Mesendoderm (in vitro differentiated cells): ENCODE results near the gene ST6GALNAC4.

Source experiments
- DNase-seq: peaks from one replicate; pipeline ENCODE4 v3.0.0; 2013
- H2AK5ac ChIP-seq: 2 replicates; pipeline ENCODE4 v1.6.1; 2013; ENCODE audit warnings: low read length, inconsistent platforms
- H2BK120ac ChIP-seq: 2 replicates; pipeline ENCODE4 v1.6.1; 2013; ENCODE audit warnings: low read depth, mild to moderate bottlenecking, low read length, moderate library complexity, mixed read lengths
- H2BK15ac ChIP-seq: replicated peaks from 2 replicates; pipeline ENCODE4 v1.6.1; 2013; ENCODE audit warnings: low read depth, mild to moderate bottlenecking, moderate library complexity
- H2BK5ac ChIP-seq: 2 replicates; pipeline ENCODE4 v1.6.1; 2013; ENCODE audit warnings: low read length, inconsistent platforms
- H3K18ac ChIP-seq: 2 replicates; pipeline ENCODE4 v1.6.1; 2013; ENCODE audit warnings: mild to moderate bottlenecking, low read length, mixed read lengths
- H3K23ac ChIP-seq: one replicate; pipeline ENCODE4 v1.6.1; 2013; ENCODE audit warnings: low read length
- H3K27ac ChIP-seq: 2 replicates; pipeline ENCODE4 v1.5.1; 2013; ENCODE audit warnings: low read depth, mild to moderate bottlenecking, inconsistent platforms, low read length, moderate library complexity
- H3K27me3 ChIP-seq: 2 replicates; pipeline ENCODE4 v1.6.1; 2013; ENCODE audit warnings: low read length, control low read depth, mild to moderate bottlenecking, inconsistent platforms; ENCODE audit not compliant: insufficient read depth, poor library complexity
- H3K36me3 ChIP-seq: 2 replicates; pipeline ENCODE4 v1.6.1; 2013; ENCODE audit warnings: low read length, inconsistent platforms; ENCODE audit not compliant: control insufficient read depth, insufficient read depth
- H3K4ac ChIP-seq: one replicate; pipeline ENCODE4 v1.6.1; 2013; ENCODE audit warnings: low read depth, mild to moderate bottlenecking, low read length, moderate library complexity
- H3K4me1 ChIP-seq: 2 replicates; pipeline ENCODE4 v1.6.1; 2013; ENCODE audit warnings: low read depth, low read length, inconsistent platforms; ENCODE audit not compliant: control insufficient read depth
- H3K4me2 ChIP-seq: 2 replicates; pipeline ENCODE4 v1.6.1; 2013; ENCODE audit warnings: low read length
- H3K4me3 ChIP-seq: 2 replicates; pipeline ENCODE4 v1.5.1; 2013; ENCODE audit warnings: mild to moderate bottlenecking, low read length
- H3K56ac ChIP-seq: one replicate; pipeline ENCODE4 v1.6.1; 2013; ENCODE audit warnings: low read length
- H3K79me1 ChIP-seq: 2 replicates; pipeline ENCODE4 v1.6.1; 2013; ENCODE audit warnings: low read length, inconsistent platforms
- H3K79me2 ChIP-seq: 2 replicates; pipeline ENCODE4 v1.6.1; 2013; ENCODE audit warnings: mild to moderate bottlenecking, low read length; ENCODE audit not compliant: control insufficient read depth, insufficient read depth
- H3K9ac ChIP-seq: 2 replicates; pipeline ENCODE4 v1.6.1; 2013; ENCODE audit warnings: low read length, inconsistent platforms
- H4K5ac ChIP-seq: one replicate; pipeline ENCODE4 v1.6.1; 2013; ENCODE audit warnings: low read length
- H4K8ac ChIP-seq: one replicate; pipeline ENCODE4 v1.6.1; 2013; ENCODE audit warnings: low read depth, mild to moderate bottlenecking, control low read depth, low read length, moderate library complexity
- WGBS: extraction: QIAGEN DNeasy Blood & Tissue Kit; methylation state at CpG from one replicate; pipeline ENCODE4 v1.1.7; 2013; ENCODE audit warnings: low lambda C conversion rate, missing lambda C conversion rate; ENCODE audit not compliant: insufficient coverage; ENCODE audit errors: extremely low coverage; 5-methylcytosine and 5-hydroxymethylcytosine counted together

Gene ST6GALNAC4

DNA sequence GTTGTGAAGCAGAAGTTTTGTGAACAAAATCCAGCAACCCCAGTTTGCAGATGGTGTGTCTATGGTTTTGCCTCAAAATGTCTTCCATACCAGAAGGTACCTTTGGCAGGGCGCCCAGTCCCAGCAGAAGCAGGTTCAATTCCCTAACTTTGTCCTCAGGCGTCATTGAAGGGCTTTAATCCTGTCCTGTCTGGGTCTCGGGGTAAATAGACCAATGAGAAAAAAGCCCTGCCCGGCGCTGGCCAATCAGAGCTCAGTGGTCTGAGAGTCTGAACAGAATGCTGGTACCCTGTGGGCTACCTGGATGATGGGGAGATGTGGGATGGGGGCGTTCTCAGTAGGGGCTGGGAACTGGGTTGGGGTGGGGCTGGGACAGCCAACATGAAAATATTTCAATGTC, 6.2 kb upstream of the ST6GALNAC4 start:
- Histone ChIP-seq H3K4ac (no peak overlapping the region), H3K79me1 (no peaks in the 10 kb centered on the region), H3K27me3 (no peaks in the 10 kb centered on the region), H3K4me2 (no peak overlapping the region), H3K27ac (no peak overlapping the region), H2BK15ac (no peak overlapping the region), H4K8ac (no peak overlapping the region), H2AK5ac (no peak overlapping the region), H3K36me3 (no peaks in the 10 kb centered on the region), H3K4me1 (no peaks in the 10 kb centered on the region), H3K56ac (no peak overlapping the region), H3K23ac (no peak overlapping the region), H2BK5ac (no peak overlapping the region), H4K5ac (no peak overlapping the region), H3K9ac (no peak overlapping the region), H3K79me2 (no peaks in the 10 kb centered on the region), H3K4me3 (no peak overlapping the region), H3K18ac (no peak overlapping the region), H2BK120ac (no peak overlapping the region)
- WGBS, result no CpG with 5 or more reads among the region's 6 CpGs
- DNase-seq, result no peak

DNA sequence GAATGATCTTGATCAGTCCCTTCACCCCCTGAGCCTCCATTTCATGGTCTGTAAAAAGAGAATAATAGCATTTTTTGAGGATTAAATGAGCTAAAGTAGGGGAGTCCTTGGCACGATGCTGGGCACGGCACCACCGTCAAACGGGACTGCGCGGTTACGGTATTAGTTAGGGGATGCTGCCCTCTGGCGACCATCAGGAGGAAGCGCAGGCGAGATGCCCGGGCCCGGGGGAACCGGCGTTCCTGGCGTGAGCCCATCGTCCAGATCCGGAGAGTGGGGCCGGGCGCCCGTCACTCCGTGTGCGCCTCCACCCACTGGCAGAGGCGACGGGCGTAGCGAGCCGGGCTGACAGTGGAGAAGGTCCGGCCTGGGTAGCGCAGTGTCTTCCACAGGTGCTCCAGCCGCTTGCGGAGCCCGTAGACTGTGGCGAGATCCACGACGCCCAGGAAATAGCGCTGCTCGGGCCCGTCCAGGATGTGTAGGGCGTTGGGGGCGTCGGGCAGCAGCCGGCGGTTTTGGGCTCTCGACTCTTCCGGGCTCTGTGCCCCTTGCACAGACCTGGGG, 4.8 kb upstream of the ST6GALNAC4 start:
- H3K4ac ChIP-seq, result no peak overlapping the region
- no peaks in the 10 kb centered on the region for H3K79me2 ChIP-seq
- no peak overlapping the region for H3K18ac ChIP-seq
- H3K56ac ChIP-seq, result peak overlapping the region; percentile 25
- no peak overlapping the region for H3K23ac ChIP-seq
- H4K8ac ChIP-seq, result no peak overlapping the region
- H3K4me2 ChIP-seq, result no peak overlapping the region
- no peak overlapping the region for H2BK5ac ChIP-seq
- DNase-seq, result peak; percentile 32
- H2BK15ac ChIP-seq, result no peak overlapping the region
- no peak overlapping the region for H3K4me3 ChIP-seq
- H2BK120ac ChIP-seq, result no peak overlapping the region
- no peaks in the 10 kb centered on the region for H3K4me1 ChIP-seq
- no peaks in the 10 kb centered on the region for H3K36me3 ChIP-seq
- no peaks in the 10 kb centered on the region for H3K27me3 ChIP-seq
- H2AK5ac ChIP-seq, result no peak overlapping the region
- no peaks in the 10 kb centered on the region for H3K79me1 ChIP-seq
- H4K5ac ChIP-seq, result no peak overlapping the region
- no CpG with 5 or more reads among the region's 45 CpGs for WGBS
- H3K27ac ChIP-seq, result no peak overlapping the region
- no peak overlapping the region for H3K9ac ChIP-seq

GRCh38 chr9:127920794-127921193, 4.0 kb upstream of the ST6GALNAC4 start:
- Histone ChIP-seq H3K36me3 (no peaks in the 10 kb centered on the region), H3K27me3 (no peaks in the 10 kb centered on the region), H3K79me1 (no peaks in the 10 kb centered on the region), H3K27ac (no peak overlapping the region), H2AK5ac (no peak overlapping the region), H4K5ac (no peak overlapping the region), H3K4me1 (no peaks in the 10 kb centered on the region), H3K23ac (no peak overlapping the region), H3K9ac (no peak overlapping the region), H2BK5ac (no peak overlapping the region), H3K56ac (no peak overlapping the region), H3K18ac (no peak overlapping the region), H2BK120ac (no peak overlapping the region), H3K4me3 (no peak overlapping the region), H2BK15ac (no peak overlapping the region), H3K4me2 (no peak overlapping the region), H3K79me2 (no peaks in the 10 kb centered on the region), H4K8ac (no peak overlapping the region), H3K4ac (no peak overlapping the region)
- no peak for DNase-seq
- no CpG with 5 or more reads among the region's 7 CpGs for WGBS

DNA sequence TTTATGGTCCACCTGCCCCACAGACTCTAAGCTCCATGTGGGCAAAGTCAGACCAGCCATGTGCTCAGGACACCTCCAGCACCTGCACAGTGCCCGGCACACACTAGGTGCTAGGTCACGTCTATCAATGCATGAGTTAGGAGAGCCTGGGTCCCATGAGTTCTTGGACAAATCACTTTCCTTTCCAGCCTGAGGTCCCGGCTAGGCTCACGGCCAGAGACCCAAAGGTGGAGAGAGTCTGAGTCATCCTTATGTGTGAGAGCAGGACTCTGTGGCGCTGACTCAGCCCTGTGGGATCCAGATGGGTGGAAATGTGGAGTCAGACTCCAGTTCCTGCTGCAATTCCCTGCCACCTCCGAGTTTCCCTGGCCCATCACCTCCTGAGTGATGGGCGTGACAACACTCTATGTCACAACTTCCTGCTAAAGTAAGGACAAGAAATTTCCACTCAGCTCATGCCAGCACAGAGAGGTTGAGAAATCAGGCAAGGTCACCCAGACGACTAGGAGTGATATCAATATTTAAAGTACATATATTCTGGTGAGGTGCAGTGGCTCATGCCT, 2.5 kb upstream of the ST6GALNAC4 start:
- H2AK5ac ChIP-seq, result no peak overlapping the region
- no peak overlapping the region for H2BK5ac ChIP-seq
- H3K56ac ChIP-seq, result no peak overlapping the region
- H3K79me1 ChIP-seq, result no peaks in the 10 kb centered on the region
- H3K4me1 ChIP-seq, result no peaks in the 10 kb centered on the region
- H3K4ac ChIP-seq, result no peak overlapping the region
- no peak overlapping the region for H3K23ac ChIP-seq
- H3K27ac ChIP-seq, result no peak overlapping the region
- no peak overlapping the region for H4K5ac ChIP-seq
- no CpG with 5 or more reads among the region's 8 CpGs for WGBS
- no peaks in the 10 kb centered on the region for H3K79me2 ChIP-seq
- DNase-seq, result peak; percentile 81
- no peak overlapping the region for H3K18ac ChIP-seq
- no peak overlapping the region for H4K8ac ChIP-seq
- no peak overlapping the region for H2BK120ac ChIP-seq
- H2BK15ac ChIP-seq, result no peak overlapping the region
- no peaks in the 10 kb centered on the region for H3K36me3 ChIP-seq
- H3K4me3 ChIP-seq, result no peak overlapping the region
- H3K9ac ChIP-seq, result peak overlapping the region; percentile 9
- no peak overlapping the region for H3K4me2 ChIP-seq
- H3K27me3 ChIP-seq, result no peaks in the 10 kb centered on the region

GRCh38 chr9:127918183-127919107, 1.6 kb upstream of the ST6GALNAC4 start:
- Histone ChIP-seq H3K79me1 (no peaks in the 10 kb centered on the region), H2BK5ac (no peak overlapping the region), H2AK5ac (no peak overlapping the region), H4K8ac (no peak overlapping the region), H3K56ac (no peak overlapping the region), H4K5ac (no peak overlapping the region), H3K4ac (no peak overlapping the region), H3K18ac (no peak overlapping the region), H3K27ac (no peak overlapping the region), H2BK15ac (no peak overlapping the region), H2BK120ac (no peak overlapping the region), H3K27me3 (no peaks in the 10 kb centered on the region), H3K4me3 (no peak overlapping the region), H3K79me2 (no peaks in the 10 kb centered on the region), H3K36me3 (no peaks in the 10 kb centered on the region), H3K23ac (no peak overlapping the region), H3K9ac (no peak overlapping the region), H3K4me1 (no peaks in the 10 kb centered on the region), H3K4me2 (no peak overlapping the region)
- WGBS, result no CpG with 5 or more reads among the region's 8 CpGs
- DNase-seq, result peak; percentile 65
